ENCODE data around the gene SPPL2B. TPM values are rescaled to one million over a fixed set of nuclear protein-coding genes. Genes with fewer than 3 reads are reported as not detected.

The SPPL2B gene
- total RNA-seq, 4 donors from 2014 or later, result 14.3 to 58.5 (median 31.5) TPM

GRCh38 chr19:2294687-2295335 lies 33.7 kb upstream of the SPPL2B start:
- H3K27ac ChIP-seq, result peak overlapping the region; percentile 41 to 57
- no peak for TF ChIP-seq CTCF (IDR thresholded peaks at IDR 0.05)
- no peak for TF ChIP-seq POLR2A (IDR thresholded peaks at IDR 0.05)
- intact Hi-C loops (cut with DNase I; ENCODE audit: low total_unique reads), result no loop called here
- no peaks in the 10 kb centered on the region for H3K9me3 ChIP-seq
- no peak overlapping the region for H3K4me3 ChIP-seq
- peaks cover 0 to 30% of the 10 kb centered on the region in 2 donors for H3K4me1 ChIP-seq
- peak; percentile 61 to 70 for DNase-seq
- H3K27me3 ChIP-seq, result peaks cover 0 to 7% of the 10 kb centered on the region in 2 donors
- no peaks in the 10 kb centered on the region for H3K36me3 ChIP-seq

- no peak for DNase-seq
- Histone ChIP-seq H3K9me3 (no peaks in the 10 kb centered on the region), H3K4me3 (no peak overlapping the region), H3K4me1 (peaks cover 0 to 22% of the 10 kb centered on the region in 2 donors), H3K27ac (no peak overlapping the region), H3K36me3 (no peaks in the 10 kb centered on the region), H3K27me3 (no peaks in the 10 kb centered on the region)
- TF ChIP-seq POLR2A (IDR thresholded peaks at IDR 0.05), result no peak
- no peak for TF ChIP-seq CTCF (IDR thresholded peaks at IDR 0.05)
- intact Hi-C loops (cut with DNase I; ENCODE audit: low total_unique reads), result no loop called here
These were observed 32.3 kb upstream of the SPPL2B start for GRCh38 chr19:2296141-2296540.

GRCh38 chr19:2300533-2300932 lies 28.0 kb upstream of the SPPL2B start:
- H3K4me1 ChIP-seq, result peaks cover 0 to under 1% of the 10 kb centered on the region in 2 donors
- no peak overlapping the region for H3K4me3 ChIP-seq
- TF ChIP-seq CTCF (IDR thresholded peaks at IDR 0.05) (no peak), POLR2A (IDR thresholded peaks at IDR 0.05) (no peak)
- intact Hi-C loops (cut with DNase I; ENCODE audit: low total_unique reads), result no loop called here
- no peaks in the 10 kb centered on the region for H3K9me3 ChIP-seq
- no peaks in the 10 kb centered on the region for H3K36me3 ChIP-seq
- H3K27ac ChIP-seq, result no peak overlapping the region
- DNase-seq, result no peak
- peaks cover 0 to 6% of the 10 kb centered on the region in 2 donors for H3K27me3 ChIP-seq

GRCh38 chr19:2302319-2303210 lies 25.9 kb upstream of the SPPL2B start:
- no peaks in the 10 kb centered on the region for H3K4me1 ChIP-seq
- intact Hi-C loops (cut with DNase I; ENCODE audit: low total_unique reads), result no loop called here
- DNase-seq, result no peak
- TF ChIP-seq CTCF (IDR thresholded peaks at IDR 0.05) (no peak), POLR2A (IDR thresholded peaks at IDR 0.05) (no peak)
- peaks cover 3 to 19% of the 10 kb centered on the region in 2 donors for H3K27me3 ChIP-seq
- no peak overlapping the region for H3K27ac ChIP-seq
- no peak overlapping the region for H3K4me3 ChIP-seq
- no peaks in the 10 kb centered on the region for H3K36me3 ChIP-seq
- no peaks in the 10 kb centered on the region for H3K9me3 ChIP-seq

Measured in uterus (tissue), 4 donors.